T-cell (primary cell): ENCODE measurements around the gene FBLN2. TPM values are rescaled to one million over a fixed set of nuclear protein-coding genes. Genes with fewer than 3 reads are reported as not detected.

Source experiments
- ATAC-seq, 4 experiments: fragments of 200-7000 bp in 3 of 4; fragments of 150-1000 bp in 1 of 4; cut with Tn5 transposase; replicated peaks in 1 of 4; 1 replicate in 3 of 4; 2 replicates in 1 of 4; pipeline ENCODE4 v1.10.0; 2021; ENCODE audit warnings: moderate library complexity in 3 of 4, mild to moderate bottlenecking in 2 of 4, moderate number of reproducible peaks in 1 of 4
- CTCF ChIA-PET, 2 donors: fragments of 300-600 bp; sonication (Branson Sonifier 250); formaldehyde crosslinking; loops; one replicate each; lab custom pipeline; 2022; ENCODE audit warnings: antibody characterized with exemption in 2 of 2; lab: Charles Lee
- POLR2A ChIA-PET, 2 donors: fragments of 300-600 bp; sonication (Branson Sonifier 250); formaldehyde crosslinking; loops; one replicate each; lab custom pipeline; 2022; ENCODE audit warnings: antibody characterized with exemption in 2 of 2; lab: Charles Lee
- DNase-seq, 35 experiments: peaks; one replicate each; pipeline versions ENCODE4 v3.0.0 to v3.0.0-alpha.2; 2013 to 2023
- H3K27ac ChIP-seq: one replicate; pipeline ENCODE4 v1.5.1; 2013; ENCODE audit warnings: low read length
- H3K27me3 ChIP-seq, 2 experiments: replicated peaks in 1 of 2; 1 replicate in 1 of 2; 2 replicates in 1 of 2; pipeline versions ENCODE4 v1.6.1 to v1.7.0; 2013; ENCODE audit warnings: low read length in 1 of 2, mixed read lengths in 1 of 2; ENCODE audit not compliant: control insufficient read depth in 2 of 2, insufficient read depth in 2 of 2; ENCODE audit errors: extremely low read depth in 1 of 2
- H3K36me3 ChIP-seq, 2 donors: 1 replicate in 1 of 2; 2 replicates in 1 of 2; pipeline versions ENCODE4 v1.6.1 to v1.7.0; 2013; ENCODE audit warnings: low read length in 1 of 2; ENCODE audit not compliant: control insufficient read depth in 2 of 2, insufficient read depth in 1 of 2; ENCODE audit errors: extremely low read depth in 1 of 2
- H3K4me1 ChIP-seq, 2 experiments: 1 replicate in 1 of 2; 2 replicates in 1 of 2; pipeline versions ENCODE4 v1.6.1 to v1.7.0; 2013; ENCODE audit warnings: low read length in 2 of 2, mixed read lengths in 1 of 2; ENCODE audit not compliant: insufficient read depth in 2 of 2, control insufficient read depth in 1 of 2; ENCODE audit errors: extremely low read depth in 1 of 2
- H3K4me3 ChIP-seq, 2 donors: 1 replicate in 1 of 2; 2 replicates in 1 of 2; pipeline versions ENCODE4 v1.5.1 to v1.7.0; 2013; ENCODE audit warnings: mild to moderate bottlenecking in 2 of 2, low read length in 1 of 2, moderate library complexity in 1 of 2; ENCODE audit not compliant: control insufficient read depth in 1 of 2; ENCODE audit errors: extremely low read depth in 1 of 2
- H3K9me3 ChIP-seq: 2 replicates; pipeline ENCODE4 v1.7.0; 2013
- H3K27ac Mint-ChIP-seq, 2 donors: one replicate each; pipeline ENCODE4 v1.8.0; 2020 to 2021; ENCODE audit warnings: mild to moderate bottlenecking in 2 of 2, mixed read lengths in 2 of 2
- H3K27me3 Mint-ChIP-seq, 2 donors: one replicate each; pipeline ENCODE4 v1.8.0; 2021 to 2022; ENCODE audit warnings: mixed read lengths in 2 of 2
- H3K36me3 Mint-ChIP-seq: one replicate; pipeline ENCODE4 v1.8.0; 2021; ENCODE audit warnings: mixed read lengths
- H3K4me1 Mint-ChIP-seq, 3 donors: one replicate each; pipeline ENCODE4 v1.8.0; 2020 to 2022; ENCODE audit warnings: mixed read lengths in 3 of 3, mild to moderate bottlenecking in 1 of 3
- H3K4me3 Mint-ChIP-seq, 3 donors: one replicate each; pipeline ENCODE4 v1.8.0; 2020 to 2022; ENCODE audit warnings: mild to moderate bottlenecking in 3 of 3, mixed read lengths in 3 of 3, moderate library complexity in 3 of 3
- H3K9me3 Mint-ChIP-seq, 3 donors: one replicate each; pipeline ENCODE4 v1.8.0; 2020 to 2022; ENCODE audit warnings: mixed read lengths in 3 of 3
- WGBS: methylation state at CpG from one replicate; pipeline ENCODE4 v1.1.5; 2013; ENCODE audit warnings: missing lambda C conversion rate; ENCODE audit not compliant: insufficient coverage; 5-methylcytosine and 5-hydroxymethylcytosine counted together
- total RNA-seq, 35 experiments: library from RNA in 6 of 35; stranded (reverse) in 6 of 35; fragments of 120-200 nt in 1 of 35; gene quantifications; one replicate each; pipeline versions ENCODE4 v1.2.1 to v1.2.4 and lab custom pipeline; 2013 to 2026

FBLN2 gene
- total RNA-seq, 5 donors from 2014 or later (not counting 1 experiment from before 2014, with no cell fraction given) = 1.5 to 5.8 (median 2.8) TPM

GRCh38 chr3:13645801-13646637 is 97.1 kb downstream of the FBLN2 start:
- no peak for ATAC-seq
- no peak for DNase-seq
- Mint-ChIP-seq H3K36me3 (no peaks in the 10 kb centered on the region), H3K27ac (no peak overlapping the region), H3K9me3 (no peaks in the 10 kb centered on the region), H3K4me3 (no peak overlapping the region), H3K27me3 (peaks cover 11 to 28% of the 10 kb centered on the region in 2 donors), H3K4me1 (peaks cover 21 to 24% (median 23%) of the 10 kb centered on the region in 3 donors)
- ChIA-PET POLR2A (interaction anchor here in 1 of 2 donors (0.6 kb wide), 1 partner anchor 151 kb away, joined by 3 read pairs; no protein-coding TSS in a partner anchor), CTCF (interaction anchor here (0.6 to 1.0 kb wide), 4 partner anchors 244 to 1197 kb away, joined by 3 to 8 read pairs (median 3); no protein-coding TSS in a partner anchor)
- no peak overlapping the region for H3K4me3 ChIP-seq
- no peak overlapping the region for H3K27ac ChIP-seq
- H3K9me3 ChIP-seq = no peaks in the 10 kb centered on the region
- H3K36me3 ChIP-seq = no peaks in the 10 kb centered on the region
- peaks cover 5 to 25% of the 10 kb centered on the region in 2 experiments for H3K4me1 ChIP-seq
- WGBS = 83% methylated on average over 2 of the region's 9 CpGs
- peaks cover 0 to 54% of the 10 kb centered on the region in 2 experiments for H3K27me3 ChIP-seq

- Mint-ChIP-seq H3K27ac (no peak overlapping the region), H3K27me3 (peaks cover 11 to 25% of the 10 kb centered on the region in 2 donors), H3K36me3 (no peaks in the 10 kb centered on the region), H3K9me3 (no peaks in the 10 kb centered on the region), H3K4me3 (peak overlapping the region in 1 of 3 donors; percentile 34), H3K4me1 (peaks cover 21 to 38% (median 32%) of the 10 kb centered on the region in 3 donors)
- 5% methylated on average over 13 of the region's 19 CpGs for WGBS
- ChIA-PET POLR2A (no interaction called here), CTCF (interaction anchor here (0.7 to 5.9 kb wide), 10 partner anchors 10 to 728 kb away, joined by 3 to 55 read pairs (median 4); partner anchors contain the start of gene HDAC11 (in 1 of the 2))
- H3K4me1 ChIP-seq = peaks cover 5 to 37% of the 10 kb centered on the region in 2 experiments
- DNase-seq = peak in 5 of 35 experiments; percentile 12 to 31 (median 18)
- H3K36me3 ChIP-seq = no peaks in the 10 kb centered on the region
- peak in 2 of 4 experiments; percentile 29 to 37 for ATAC-seq
- H3K27ac ChIP-seq = no peak overlapping the region
- H3K27me3 ChIP-seq = peaks cover 0 to 47% of the 10 kb centered on the region in 2 experiments
- peak overlapping the region in 1 of 2 donors; percentile 40 for H3K4me3 ChIP-seq
- no peaks in the 10 kb centered on the region for H3K9me3 ChIP-seq
These were observed 98.6 kb downstream of the FBLN2 start for GRCh38 chr3:13647298-13648059.

- peak; percentile 41 to 87 (median 66) for DNase-seq
- no peaks in the 10 kb centered on the region for H3K9me3 Mint-ChIP-seq
These were observed 99.4 kb downstream of the FBLN2 start for GRCh38 chr3:13648060-13649001.

DNA sequence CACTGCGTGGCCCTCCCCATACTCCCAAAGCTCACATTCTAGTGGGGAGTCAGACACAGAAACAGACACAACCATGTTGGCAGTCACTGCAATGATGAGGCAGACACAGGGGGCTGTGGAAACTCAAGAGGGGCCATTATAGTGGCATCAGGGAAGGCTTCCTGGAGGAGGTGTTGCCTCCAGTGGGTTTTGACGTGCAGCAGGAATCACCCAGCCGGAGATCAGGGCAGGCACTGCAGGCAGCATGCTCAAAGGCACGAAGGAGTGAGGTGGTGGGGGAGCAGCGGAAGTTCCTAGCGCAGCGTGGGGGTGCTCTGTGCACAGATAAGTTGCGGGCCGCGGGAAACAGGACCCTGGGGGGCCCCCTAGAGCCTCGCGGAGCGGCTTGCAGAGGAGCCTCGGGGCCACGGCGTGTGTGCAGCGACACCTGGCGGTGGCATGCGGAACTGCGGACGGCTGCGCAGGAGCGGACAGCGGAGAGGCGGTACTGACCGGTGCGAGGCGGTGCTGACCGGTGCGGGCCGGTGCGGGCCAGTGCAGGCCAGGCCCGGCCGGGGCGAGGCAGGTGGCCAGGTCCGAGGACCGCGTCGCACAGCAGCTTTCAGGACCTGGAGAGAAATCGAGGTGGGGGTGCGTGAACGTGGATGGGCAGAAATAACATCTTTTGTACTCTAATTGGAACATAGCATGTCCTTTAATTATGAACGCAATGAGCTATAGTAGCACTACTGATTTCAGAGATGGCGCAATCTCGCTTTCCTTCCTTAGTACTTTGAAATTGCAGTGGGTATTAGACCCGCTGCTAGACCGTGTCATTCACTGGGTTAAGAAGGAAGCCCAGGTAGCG is 101.5 kb downstream of the FBLN2 start:
- H3K4me1 Mint-ChIP-seq = peaks cover 43 to 61% (median 55%) of the 10 kb centered on the region in 3 donors

More at GRCh38 chr3:13648060-13649001, 99.4 kb downstream of the FBLN2 start:
- peaks cover 27 to 45% (median 38%) of the 10 kb centered on the region in 3 donors for H3K4me1 Mint-ChIP-seq
- peaks cover 11 to 25% of the 10 kb centered on the region in 2 donors for H3K27me3 Mint-ChIP-seq
- H3K36me3 ChIP-seq = no peaks in the 10 kb centered on the region
- H3K36me3 Mint-ChIP-seq = no peaks in the 10 kb centered on the region
- peak overlapping the region in 1 of 3 donors; percentile 34 for H3K4me3 Mint-ChIP-seq
- peak overlapping the region in 1 of 2 donors; percentile 40 for H3K4me3 ChIP-seq
- ChIA-PET POLR2A (no interaction called here), CTCF (interaction anchor here (0.5 to 5.9 kb wide), 16 partner anchors 9 to 729 kb away, joined by 3 to 55 read pairs (median 4); partner anchors contain the start of gene HDAC11 (in 1 of the 2))
- peak; percentile 46 to 57 (median 54) for ATAC-seq
- peaks cover 0 to 43% of the 10 kb centered on the region in 2 experiments for H3K27me3 ChIP-seq
- H3K27ac Mint-ChIP-seq = no peak overlapping the region
- no peaks in the 10 kb centered on the region for H3K9me3 ChIP-seq
- peaks cover 5 to 45% of the 10 kb centered on the region in 2 experiments for H3K4me1 ChIP-seq
- H3K27ac ChIP-seq = no peak overlapping the region
- 6% methylated on average over 16 of the region's 20 CpGs for WGBS

GRCh38 chr3:13651057-13651400 is 102.1 kb downstream of the FBLN2 start:
- H3K4me1 ChIP-seq = peaks cover 10 to 70% of the 10 kb centered on the region in 2 experiments
- no peaks in the 10 kb centered on the region for H3K9me3 Mint-ChIP-seq
- no peaks in the 10 kb centered on the region for H3K36me3 ChIP-seq
- ChIA-PET POLR2A (no interaction called here), CTCF (interaction anchor here (1.0 to 5.9 kb wide), 5 partner anchors 155 to 235 kb away, joined by 3 to 55 read pairs (median 4); no protein-coding TSS in a partner anchor)
- no peaks in the 10 kb centered on the region for H3K36me3 Mint-ChIP-seq
- WGBS = 78% methylated on average over 8 of the region's 9 CpGs
- H3K4me3 Mint-ChIP-seq = no peak overlapping the region
- H3K9me3 ChIP-seq = no peaks in the 10 kb centered on the region
- H3K4me1 Mint-ChIP-seq = peaks cover 49 to 66% (median 58%) of the 10 kb centered on the region in 3 donors
- peak in 1 of 35 experiments; percentile 31 for DNase-seq
- H3K27ac ChIP-seq = no peak overlapping the region
- H3K27me3 ChIP-seq = peaks cover 0 to 48% of the 10 kb centered on the region in 2 experiments
- H3K27ac Mint-ChIP-seq = no peak overlapping the region
- no peak for ATAC-seq
- H3K4me3 ChIP-seq = no peak overlapping the region
- peaks cover 6 to 17% of the 10 kb centered on the region in 2 donors for H3K27me3 Mint-ChIP-seq

More for the DNA sequence above, 101.5 kb downstream of the FBLN2 start:
- Histone ChIP-seq H3K4me1 (peaks cover 10 to 64% of the 10 kb centered on the region in 2 experiments), H3K27ac (no peak overlapping the region), H3K36me3 (no peaks in the 10 kb centered on the region), H3K27me3 (peaks cover 0 to 46% of the 10 kb centered on the region in 2 experiments), H3K9me3 (no peaks in the 10 kb centered on the region), H3K4me3 (no peak overlapping the region)
- Mint-ChIP-seq H3K27me3 (peaks cover 8 to 18% of the 10 kb centered on the region in 2 donors), H3K27ac (no peak overlapping the region), H3K9me3 (no peaks in the 10 kb centered on the region), H3K36me3 (no peaks in the 10 kb centered on the region), H3K4me3 (peak overlapping the region in 1 of 3 donors; percentile 47)
- DNase-seq (peak; percentile 61 to 88 (median 79)), ATAC-seq (peak; percentile 66 to 91 (median 74))
- ChIA-PET POLR2A (no interaction called here), CTCF (interaction anchor here (0.7 to 5.9 kb wide), 7 partner anchors 18 to 558 kb away, joined by 3 to 55 read pairs (median 4); no protein-coding TSS in a partner anchor)
- 7% methylated on average over 41 of the region's 48 CpGs for WGBS
